Stimulated activated CD8-positive, alpha-beta memory T cell treated with anti-CD3 and anti-CD28 coated beads, Interleukin-15, amount 100 ng/mL, for 1 hour (primary cell): ENCODE results near the gene SDK1.

Experiments
- DNase-seq: peaks from one replicate; pipeline ENCODE4 v3.0.0-alpha.2; 2020; ENCODE audit warnings: low read depth

Gene SDK1

GRCh38 chr7:3283130-3283704 is 17.8 kb upstream of the SDK1 start:
- DNase-seq, result no peak

- DNase-seq, result no peak
Measured at GRCh38 chr7:3285652-3286051, 15.4 kb upstream of the SDK1 start.

GRCh38 chr7:3289996-3290395 is 11.1 kb upstream of the SDK1 start:
- no peak for DNase-seq

GRCh38 chr7:3292694-3293093 is 8.4 kb upstream of the SDK1 start:
- DNase-seq, result no peak

- DNase-seq, result no peak
Measured at GRCh38 chr7:3294432-3295100, 6.5 kb upstream of the SDK1 start.

DNA sequence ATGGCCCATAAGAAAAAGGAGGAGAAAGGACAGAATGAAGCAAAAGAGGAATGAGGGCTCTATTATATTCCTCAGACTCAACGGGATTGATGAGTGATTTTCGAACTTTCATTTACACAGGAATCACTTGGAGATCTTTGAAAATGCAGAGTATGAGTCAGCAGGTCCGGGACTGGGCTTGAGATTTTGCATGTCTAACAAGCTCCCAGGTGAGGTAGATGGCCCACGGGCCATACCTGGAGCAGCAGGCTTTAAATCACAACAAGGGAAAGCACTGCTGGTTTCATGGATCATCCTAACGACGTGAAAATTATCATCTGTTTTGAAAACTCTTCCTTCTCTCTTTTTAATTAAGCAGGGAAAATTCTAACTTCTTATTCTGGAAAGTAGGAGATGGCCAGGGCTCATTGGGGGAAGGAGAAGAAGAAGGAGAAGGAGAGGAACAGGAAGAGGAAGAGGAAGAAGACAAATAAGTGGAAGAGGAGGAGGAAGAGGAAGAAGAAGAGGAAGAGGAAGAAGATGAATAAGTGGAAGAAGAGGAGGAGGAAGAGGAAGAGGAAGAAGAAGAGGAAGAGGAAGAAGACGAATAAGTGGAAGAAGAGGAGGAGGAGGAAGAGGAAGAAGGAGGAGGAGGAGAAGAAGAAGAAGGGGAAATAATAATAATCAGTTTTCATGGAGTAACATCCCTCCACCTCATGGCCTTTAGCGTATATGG is 3.8 kb upstream of the SDK1 start:
- no peak for DNase-seq

DNA sequence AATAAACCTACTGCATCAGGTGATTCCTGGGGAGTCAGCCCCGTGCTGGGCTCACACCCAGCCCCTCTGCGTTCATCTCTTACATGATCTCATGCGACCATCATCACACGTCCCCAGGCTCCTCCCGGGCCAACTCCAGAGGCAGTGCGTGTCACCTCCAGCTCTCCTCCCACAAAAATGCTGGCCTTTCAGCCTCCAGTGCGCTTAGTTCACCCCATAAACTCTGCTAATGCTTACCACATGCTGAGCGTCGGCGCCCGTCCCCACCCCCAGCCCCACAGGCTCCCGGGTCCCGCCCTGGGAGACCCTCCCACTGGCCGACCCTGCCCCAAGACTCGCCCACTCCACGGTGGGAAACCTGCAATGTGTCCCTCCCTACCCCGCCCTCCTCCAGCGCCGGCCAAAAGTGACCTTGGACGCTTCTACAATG is 816 bp upstream of the SDK1 start:
- no peak for DNase-seq

- no peak for DNase-seq
Measured at GRCh38 chr7:3301449-3301731, 338 bp downstream of the SDK1 start.

- no peak for DNase-seq
Measured at GRCh38 chr7:3301831-3302618, 973 bp downstream of the SDK1 start.

DNA sequence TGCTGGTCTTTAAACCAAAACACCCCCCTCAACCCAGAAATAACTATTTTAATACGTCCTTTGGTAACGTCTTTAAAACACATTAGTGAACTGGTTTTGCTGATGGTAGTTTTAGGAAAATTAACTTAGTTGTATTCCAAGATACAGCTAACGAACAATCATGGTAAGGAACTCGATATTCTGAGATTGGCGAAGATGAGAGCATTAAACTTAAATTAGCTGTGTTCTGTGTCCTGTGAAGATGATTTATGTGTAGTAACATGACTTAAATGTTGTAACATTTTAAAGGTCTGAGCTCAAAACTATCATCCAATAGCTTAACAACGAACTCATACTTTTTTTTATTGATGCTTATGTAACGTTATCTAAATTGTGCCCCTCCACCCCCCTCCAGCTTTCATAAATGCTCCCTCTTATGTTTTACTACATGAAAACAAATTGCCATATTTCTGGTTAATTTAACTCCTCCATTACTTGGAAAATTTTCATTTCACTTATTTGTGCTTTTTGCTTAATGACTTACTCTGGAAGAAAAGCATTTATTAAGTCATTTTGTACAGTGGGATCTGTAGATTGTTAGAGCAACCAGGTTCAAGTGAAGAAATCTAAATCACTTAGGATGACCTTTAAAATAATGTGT is 1.7 kb downstream of the SDK1 start:
- no peak for DNase-seq

DNA sequence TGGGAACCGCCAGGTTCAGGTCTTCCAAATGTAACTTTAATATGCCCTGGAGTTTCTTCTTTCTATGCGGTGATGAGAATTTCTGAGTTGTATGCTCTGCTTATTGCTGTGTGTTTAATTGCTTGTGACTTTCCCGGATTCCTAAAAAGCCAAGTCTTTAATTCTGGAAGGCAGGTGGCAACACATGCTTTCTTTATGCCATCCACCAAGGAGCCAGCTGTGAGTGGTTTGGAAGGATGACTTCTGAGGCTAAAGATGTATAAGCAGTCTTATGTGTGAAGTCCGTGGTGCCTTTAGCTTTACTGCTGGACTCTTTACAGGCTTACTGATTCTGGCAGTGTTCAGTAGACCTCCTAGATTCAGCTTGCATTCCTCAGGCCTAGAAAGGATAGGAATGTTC is 3.1 kb downstream of the SDK1 start:
- no peak for DNase-seq

DNA sequence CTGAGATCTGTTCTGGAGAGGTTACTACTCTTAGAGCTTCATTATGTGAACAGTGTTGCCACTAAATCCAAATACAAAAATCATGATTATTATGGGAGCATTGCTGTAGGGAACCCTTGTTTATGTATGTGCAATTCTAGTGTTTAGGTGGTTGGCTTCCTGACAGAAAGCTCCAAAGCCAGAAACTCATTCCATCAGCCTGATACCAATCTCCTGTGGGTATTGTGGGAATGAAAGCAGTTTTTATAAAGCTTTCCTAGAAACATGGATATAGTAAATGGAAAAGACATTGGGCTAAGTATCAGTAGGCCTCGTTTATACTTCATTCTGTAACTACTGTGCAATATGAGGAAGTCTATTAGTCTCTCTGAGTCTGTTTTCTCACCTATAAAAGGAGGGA is 6.4 kb downstream of the SDK1 start:
- DNase-seq, result no peak

DNA sequence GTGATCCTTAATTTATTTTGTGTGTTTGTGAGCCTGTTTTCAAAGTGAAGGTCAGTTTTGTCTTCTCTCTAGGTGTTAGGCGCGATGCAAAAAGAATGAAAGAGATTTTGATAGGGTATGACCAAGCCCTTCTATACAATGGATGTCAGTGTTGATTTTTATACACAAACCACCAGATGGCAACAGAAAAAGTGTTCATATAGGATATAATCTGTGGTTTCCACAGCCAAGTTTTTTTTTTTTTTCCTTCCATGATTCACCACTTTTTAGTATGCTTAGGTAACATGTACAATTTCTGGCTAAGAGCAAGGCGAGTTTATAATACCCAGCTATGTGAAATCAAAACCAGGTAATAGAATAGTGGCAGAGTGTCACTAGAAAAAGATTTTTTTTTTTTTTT is 8.1 kb downstream of the SDK1 start:
- no peak for DNase-seq

- no peak for DNase-seq
Measured at GRCh38 chr7:3309956-3310355, 8.9 kb downstream of the SDK1 start.

- no peak for DNase-seq
Measured at GRCh38 chr7:3310884-3311283, 9.8 kb downstream of the SDK1 start.

DNA sequence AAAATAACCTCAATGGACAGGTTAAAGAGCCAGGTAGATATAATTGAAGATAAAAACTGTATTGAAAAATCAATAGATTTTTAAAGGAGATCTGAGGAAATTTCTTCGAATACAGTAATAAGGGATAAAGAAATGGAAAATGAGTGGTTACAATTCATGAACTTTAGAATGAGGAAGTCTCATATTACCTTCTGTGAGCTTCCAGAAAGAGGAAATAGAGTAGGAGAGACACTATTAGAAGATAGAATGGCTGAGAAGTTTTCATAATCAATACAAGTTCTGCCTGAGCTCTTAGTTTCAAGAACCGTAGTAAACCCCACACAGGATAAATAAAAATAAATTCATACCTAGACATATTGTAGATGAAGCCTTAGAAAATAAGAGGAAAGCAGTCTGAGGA is 11.5 kb downstream of the SDK1 start:
- no peak for DNase-seq

DNA sequence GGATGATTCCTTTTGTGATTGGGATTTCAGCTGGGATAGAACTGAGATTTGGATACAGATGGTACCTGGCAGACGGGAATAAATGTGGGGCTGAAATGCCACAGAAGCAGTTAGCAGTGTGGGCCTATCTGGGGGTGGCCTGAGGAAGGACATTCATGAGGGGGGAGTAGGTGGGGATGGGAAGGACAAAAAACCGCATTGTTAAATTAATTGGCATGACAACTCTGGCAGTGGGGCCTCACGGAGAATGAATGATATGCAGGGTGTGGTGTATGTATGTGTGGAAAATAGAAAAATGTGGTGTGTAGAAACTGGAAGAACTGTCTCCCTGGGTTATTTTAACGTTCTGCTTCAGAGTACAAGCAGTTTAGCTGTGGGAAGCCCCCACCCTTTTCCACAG is 17.8 kb downstream of the SDK1 start:
- DNase-seq, result no peak

DNA sequence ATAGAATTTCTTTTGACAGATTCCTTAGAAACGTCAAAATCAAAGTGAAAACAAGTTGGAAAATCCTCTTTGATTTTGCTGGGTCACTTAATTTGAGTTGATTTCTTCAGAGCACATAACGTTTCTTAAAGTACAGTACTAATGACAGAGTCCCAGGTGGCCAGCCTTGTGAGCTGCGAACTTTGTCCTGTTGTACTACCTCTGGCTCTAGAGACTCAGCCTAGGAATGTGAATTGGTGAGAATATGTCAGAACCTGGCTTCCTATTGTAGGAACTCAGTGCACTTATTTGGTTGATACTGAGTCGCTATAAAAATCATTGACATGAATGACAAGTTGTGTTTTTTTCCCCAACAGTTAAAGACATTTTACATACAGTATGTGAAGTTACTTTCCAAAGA is 20.2 kb downstream of the SDK1 start:
- DNase-seq, result no peak

DNA sequence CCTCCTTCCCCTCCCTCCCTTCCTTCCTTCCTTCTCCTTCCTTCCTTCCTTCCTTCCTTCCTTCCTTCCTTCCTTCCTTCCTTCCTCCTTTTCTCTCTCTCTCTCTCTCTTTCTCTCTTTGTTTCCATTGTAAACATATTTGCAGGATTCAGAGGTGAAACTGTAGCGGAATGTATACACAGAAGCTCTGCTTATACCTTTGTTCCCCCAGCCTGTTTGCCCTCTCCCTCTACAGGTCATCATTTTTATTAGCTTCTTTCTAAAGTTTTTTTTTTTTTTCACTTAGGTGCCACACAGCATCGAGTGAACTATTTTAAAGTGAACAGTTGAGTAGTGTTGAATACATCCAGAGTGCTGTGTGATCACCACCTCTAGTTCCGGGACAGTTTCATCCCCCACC is 20.7 kb downstream of the SDK1 start:
- no peak for DNase-seq

GRCh38 chr7:3326246-3326645 is 25.2 kb downstream of the SDK1 start:
- no peak for DNase-seq

DNA sequence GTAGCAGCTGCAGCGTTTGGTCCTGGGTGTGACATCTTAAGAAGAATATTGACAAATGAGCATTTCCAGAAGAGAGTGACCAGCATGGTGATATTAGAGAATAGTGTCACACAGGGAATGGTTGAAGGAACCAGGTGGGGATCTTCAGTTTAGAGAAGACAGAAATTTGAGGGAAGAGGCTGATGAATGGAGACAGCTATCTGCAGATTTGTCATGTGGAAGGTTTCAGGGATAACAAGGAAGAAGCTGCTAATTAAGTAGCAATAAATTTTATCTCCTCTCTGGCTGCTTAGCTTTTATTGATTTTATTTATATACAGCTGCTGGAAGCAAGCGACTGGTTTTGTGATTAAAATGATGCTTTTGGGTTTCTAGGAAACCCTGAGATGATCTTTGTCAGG is 26.0 kb downstream of the SDK1 start:
- DNase-seq, result no peak

GRCh38 chr7:3327655-3328054 is 26.6 kb downstream of the SDK1 start:
- no peak for DNase-seq

DNA sequence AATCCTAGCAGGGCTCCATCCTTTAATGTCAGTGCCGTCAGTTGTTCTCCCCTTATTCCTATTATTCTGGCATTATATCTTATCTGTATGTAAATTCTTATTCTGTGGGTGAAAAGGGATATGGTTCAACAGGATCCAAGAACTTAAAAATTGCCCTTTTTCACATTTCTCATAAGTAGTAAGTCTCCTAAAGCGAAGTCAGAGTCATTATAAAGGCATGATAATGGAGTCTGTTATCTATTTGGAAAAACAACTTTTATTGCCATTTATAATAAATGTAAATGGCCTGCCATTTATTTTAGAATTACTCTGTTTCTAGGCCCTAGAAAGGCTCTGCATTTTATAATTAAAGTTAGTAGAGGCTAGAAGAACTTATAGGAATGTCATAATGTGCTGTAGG is 31.3 kb downstream of the SDK1 start:
- DNase-seq, result no peak
